ENCODE results near the gene LIPC.

- TF ChIP-seq CTCF (IDR thresholded peaks at IDR 0.05), result no peak
- no peak for TF ChIP-seq TEAD4 (CRISPR knock-in tag; IDR thresholded peaks at IDR 0.05)
Observed at GRCh38 chr15:58590926-58591325, 159.1 kb downstream of the LIPC start.
